Fibroblast of lung (primary cell): ENCODE results near the gene MPPED2.

Source experiments
- CTCF ChIP-seq, 2 donors: IDR thresholded peaks in 1 of 2; conservative IDR thresholded peaks in 1 of 2; 1 replicate in 1 of 2; 2 replicates in 1 of 2; pipeline ENCODE4 v1.5.1; 2011 to 2012; ENCODE audit warnings: low read length in 2 of 2, control low read depth in 1 of 2, inconsistent platforms in 1 of 2, low read depth in 1 of 2, mild to moderate bottlenecking in 1 of 2
- EZH2 ChIP-seq: IDR thresholded peaks from 2 replicates; pipeline ENCODE4 v1.5.1; 2012; ENCODE audit warnings: low read length, control low read depth, mild to moderate bottlenecking; ENCODE audit errors: missing control alignments

- TF ChIP-seq CTCF (conservative IDR thresholded peaks at IDR 0.05 in 1 of 2, IDR thresholded peaks at IDR 0.05 in 1 of 2; ENCODE audit: low read depth in 1 of 2, low read length in 2 of 2) (peak in 1 of 2 donors; percentile 2), EZH2 (no peak)
Measured at GRCh38 chr11:30586251-30587144, at the start of gene MPPED2.
